ENCODE measurements around the gene GAP43.

DNA sequence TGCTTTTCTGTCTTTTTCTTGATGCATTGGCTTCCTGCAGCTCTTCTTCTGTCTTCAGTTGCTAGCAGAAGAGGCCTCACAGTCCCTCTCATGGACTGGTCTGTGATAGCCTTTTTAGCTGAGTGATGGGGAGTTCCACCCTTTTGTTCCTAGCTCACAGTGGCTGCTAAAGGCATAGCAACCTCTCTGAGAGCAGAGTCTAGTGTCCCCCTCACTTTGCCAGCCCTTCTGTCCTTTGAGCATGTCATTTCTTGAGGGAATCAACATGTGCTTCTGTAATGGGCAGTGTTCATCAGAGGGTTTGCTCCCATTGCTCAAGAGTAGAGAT lies 44.4 kb downstream of the GAP43 start:
- TF ChIP-seq, protein P1, sequence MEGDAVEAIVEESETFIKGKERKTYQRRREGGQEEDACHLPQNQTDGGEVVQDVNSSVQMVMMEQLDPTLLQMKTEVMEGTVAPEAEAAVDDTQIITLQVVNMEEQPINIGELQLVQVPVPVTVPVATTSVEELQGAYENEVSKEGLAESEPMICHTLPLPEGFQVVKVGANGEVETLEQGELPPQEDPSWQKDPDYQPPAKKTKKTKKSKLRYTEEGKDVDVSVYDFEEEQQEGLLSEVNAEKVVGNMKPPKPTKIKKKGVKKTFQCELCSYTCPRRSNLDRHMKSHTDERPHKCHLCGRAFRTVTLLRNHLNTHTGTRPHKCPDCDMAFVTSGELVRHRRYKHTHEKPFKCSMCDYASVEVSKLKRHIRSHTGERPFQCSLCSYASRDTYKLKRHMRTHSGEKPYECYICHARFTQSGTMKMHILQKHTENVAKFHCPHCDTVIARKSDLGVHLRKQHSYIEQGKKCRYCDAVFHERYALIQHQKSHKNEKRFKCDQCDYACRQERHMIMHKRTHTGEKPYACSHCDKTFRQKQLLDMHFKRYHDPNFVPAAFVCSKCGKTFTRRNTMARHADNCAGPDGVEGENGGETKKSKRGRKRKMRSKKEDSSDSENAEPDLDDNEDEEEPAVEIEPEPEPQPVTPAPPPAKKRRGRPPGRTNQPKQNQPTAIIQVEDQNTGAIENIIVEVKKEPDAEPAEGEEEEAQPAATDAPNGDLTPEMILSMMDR (IDR thresholded peaks at IDR 0.05) = no peak
- no peak for TF ChIP-seq POLR2AphosphoS5 (IDR thresholded peaks at IDR 0.05; ENCODE audit: insufficient read depth in 1 of 2, low read depth in 1 of 2)
- no peak for TF ChIP-seq POLR2A (IDR thresholded peaks at IDR 0.05)

Data from vagina (tissue), 2 donors.